Loucy (cell line): ENCODE measurements around the gene LY6G6F.

Source experiments
- H2AFZ ChIP-seq: fragments of 200-600 bp; sonication (generic); 2 replicates; pipeline ENCODE4 v1.6.0; 2016; ENCODE audit warnings: antibody characterized with exemption, mild to moderate bottlenecking, low read length, moderate library complexity
- H3F3A ChIP-seq: fragments of 200-600 bp; 2 replicates; pipeline ENCODE4 v1.6.0; 2016; ENCODE audit warnings: antibody characterized with exemption, low read depth, mild to moderate bottlenecking
- H3K27me3 ChIP-seq: fragments of 200-600 bp; sonication (generic); 2 replicates; pipeline ENCODE4 v1.6.1; 2014; ENCODE audit warnings: low read length, mild to moderate bottlenecking; ENCODE audit not compliant: insufficient read depth, poor library complexity, severe bottlenecking
- H3K36me3 ChIP-seq: fragments of 200-600 bp; sonication (generic); 2 replicates; pipeline ENCODE4 v1.6.1; 2016; ENCODE audit warnings: low read length; ENCODE audit not compliant: insufficient read depth
- H3K4me1 ChIP-seq: fragments of 200-600 bp; sonication (generic); 2 replicates; pipeline ENCODE4 v1.5.1; 2014; ENCODE audit warnings: low read length, mild to moderate bottlenecking; ENCODE audit not compliant: insufficient read depth, poor library complexity, severe bottlenecking
- H3K4me2 ChIP-seq: fragments of 200-600 bp; sonication (generic); 2 replicates; pipeline ENCODE4 v1.6.0; 2014; ENCODE audit warnings: antibody characterized with exemption, low read length, low read depth, mild to moderate bottlenecking; ENCODE audit not compliant: poor library complexity, severe bottlenecking
- H3K4me3 ChIP-seq: fragments of 200-600 bp; sonication (generic); 2 replicates; pipeline ENCODE4 v1.5.1; 2014; ENCODE audit warnings: low read length, mild to moderate bottlenecking, mixed read lengths; ENCODE audit not compliant: poor library complexity, severe bottlenecking
- H3K79me2 ChIP-seq: fragments of 200-600 bp; sonication (generic); 2 replicates; pipeline ENCODE4 v1.6.1; 2014; ENCODE audit warnings: low read length; ENCODE audit not compliant: insufficient read depth
- H3K9ac ChIP-seq: fragments of 200-600 bp; sonication (generic); 2 replicates; pipeline ENCODE4 v1.6.0; 2014; ENCODE audit warnings: mild to moderate bottlenecking, low read depth, low read length, moderate library complexity; ENCODE audit not compliant: poor library complexity, severe bottlenecking
- H3K9me2 ChIP-seq: fragments of 200-600 bp; sonication (generic); replicated peaks from 2 replicates; pipeline ENCODE4 v1.6.1; 2016; ENCODE audit warnings: low read depth, low read length, mixed read lengths
- H3K9me3 ChIP-seq: fragments of 200-600 bp; sonication (generic); 2 replicates; pipeline ENCODE4 v1.6.1; 2014; ENCODE audit warnings: mild to moderate bottlenecking, antibody characterized with exemption, low read length, low read depth; ENCODE audit not compliant: insufficient read depth
- H4K20me1 ChIP-seq: fragments of 200-600 bp; sonication (generic); 2 replicates; pipeline ENCODE4 v1.6.0; 2014; ENCODE audit warnings: antibody characterized with exemption, low read length, mild to moderate bottlenecking; ENCODE audit not compliant: insufficient read depth, poor library complexity, severe bottlenecking
- CTCF ChIP-seq: fragments of 200-600 bp; sonication (generic); conservative IDR thresholded peaks from 2 replicates; pipeline ENCODE4 v1.5.1; 2014; ENCODE audit warnings: mild to moderate bottlenecking, antibody characterized with exemption, low read length
- EZH2phosphoT487 ChIP-seq: fragments of 200-600 bp; IDR thresholded peaks from 2 replicates; pipeline ENCODE4 v1.6.1; 2018; ENCODE audit warnings: antibody characterized with exemption, mild to moderate bottlenecking, moderate library complexity, borderline replicate concordance

The LY6G6F gene

GRCh38 chr6:31711233-31711632 lies 4.6 kb downstream of the LY6G6F start:
- H3K27me3 ChIP-seq, result no peaks in the 10 kb centered on the region
- peak overlapping the region; percentile 19 for H3K4me2 ChIP-seq
- no peaks in the 10 kb centered on the region for H3K36me3 ChIP-seq
- H3F3A ChIP-seq, result no peaks in the 10 kb centered on the region
- H3K4me3 ChIP-seq, result no peak overlapping the region
- H4K20me1 ChIP-seq, result no peaks in the 10 kb centered on the region
- TF ChIP-seq CTCF, result no peak
- TF ChIP-seq EZH2phosphoT487, result no peak
- peak overlapping the region; percentile 37 for H3K9ac ChIP-seq
- no peaks in the 10 kb centered on the region for H3K9me3 ChIP-seq
- no peaks in the 10 kb centered on the region for H3K9me2 ChIP-seq
- H3K79me2 ChIP-seq, result no peaks in the 10 kb centered on the region
- H3K4me1 ChIP-seq, result peaks cover 40% of the 10 kb centered on the region
- H2AFZ ChIP-seq, result peak overlapping the region; percentile 47; the same call in 1 of the 2 replicates

GRCh38 chr6:31712296-31712695 lies 5.6 kb downstream of the LY6G6F start:
- Histone ChIP-seq H3K4me2 (no peak overlapping the region), H3K9me2 (no peaks in the 10 kb centered on the region), H3F3A (no peaks in the 10 kb centered on the region), H3K9me3 (no peaks in the 10 kb centered on the region), H3K4me1 (peaks cover 40% of the 10 kb centered on the region), H3K4me3 (no peak overlapping the region), H3K27me3 (no peaks in the 10 kb centered on the region), H3K9ac (peak overlapping the region; percentile 3), H4K20me1 (no peaks in the 10 kb centered on the region), H2AFZ (no peak overlapping the region), H3K79me2 (no peaks in the 10 kb centered on the region), H3K36me3 (no peaks in the 10 kb centered on the region)
- TF ChIP-seq EZH2phosphoT487 (no peak), CTCF (peak; percentile 59)

GRCh38 chr6:31713465-31713864 lies 6.8 kb downstream of the LY6G6F start:
- Histone ChIP-seq H2AFZ (no peak overlapping the region), H3K9ac (peak overlapping the region; percentile 52), H3K9me3 (no peaks in the 10 kb centered on the region), H3K4me1 (peaks cover 40% of the 10 kb centered on the region), H3K9me2 (no peaks in the 10 kb centered on the region), H4K20me1 (no peaks in the 10 kb centered on the region), H3K4me2 (no peak overlapping the region), H3K4me3 (no peak overlapping the region), H3K36me3 (no peaks in the 10 kb centered on the region), H3K79me2 (no peaks in the 10 kb centered on the region), H3K27me3 (no peaks in the 10 kb centered on the region), H3F3A (no peaks in the 10 kb centered on the region)
- TF ChIP-seq EZH2phosphoT487, result no peak
- TF ChIP-seq CTCF, result no peak
